NCI-H1105 treated with DMSO at 0.1 percent for 48 hours (cell line): ENCODE data around the gene WDR82.
A peak's percentile ranks its signal among the peaks of the same experiment; 100 is the strongest.

Experiments
- DNase-seq: peaks from one replicate; lab custom pipeline; 2025; lab: John Stamatoyannopoulos, UW

WDR82 gene

GRCh38 chr3:52256622-52257021 is 21.8 kb downstream of the WDR82 start:
- no peak for DNase-seq

- DNase-seq: no peak
Measured at GRCh38 chr3:52256159-52256558, 22.3 kb downstream of the WDR82 start.

DNA sequence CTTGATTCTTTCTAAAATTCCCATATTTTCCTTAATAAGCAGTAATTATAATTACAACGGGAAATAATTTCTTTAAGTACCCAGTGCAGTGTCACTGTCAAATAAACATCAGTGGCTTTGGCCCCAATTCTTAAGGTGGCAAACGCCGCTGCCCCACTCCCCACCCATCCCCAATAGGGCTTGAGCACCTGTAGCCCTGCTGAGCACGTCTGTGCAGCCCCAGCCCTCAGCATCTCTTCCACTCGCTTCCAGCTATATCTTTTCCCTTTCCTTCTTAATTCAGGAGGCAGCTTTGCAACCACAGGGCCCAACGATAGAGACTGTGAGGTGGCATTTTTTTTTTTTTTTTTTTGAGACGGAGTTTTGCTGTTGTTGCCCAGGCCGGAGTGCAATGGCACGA is 23.8 kb downstream of the WDR82 start:
- no peak for DNase-seq

- DNase-seq: no peak
Measured at GRCh38 chr3:52253314-52254304, 24.8 kb downstream of the WDR82 start.

GRCh38 chr3:52250122-52250521 is 28.3 kb downstream of the WDR82 start:
- DNase-seq: no peak

DNA sequence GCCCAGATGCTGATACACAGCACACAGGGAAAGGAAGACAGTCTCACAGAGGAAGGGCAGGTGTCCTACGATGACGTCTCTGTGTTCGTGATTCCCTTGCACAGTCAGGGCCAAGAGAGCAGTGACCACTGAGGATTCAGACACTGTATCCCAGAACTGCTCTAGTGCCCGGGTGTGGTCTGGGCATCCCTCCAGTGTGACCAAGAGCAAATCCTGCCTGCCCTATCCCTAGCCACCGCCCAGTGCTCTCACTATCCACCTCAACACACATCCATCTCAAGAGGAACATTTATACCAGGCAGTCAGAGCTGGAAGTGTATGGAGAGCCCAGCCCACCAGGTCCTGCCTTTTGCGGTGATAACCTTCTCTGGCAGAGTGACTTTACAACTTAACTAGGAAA is 28.8 kb downstream of the WDR82 start:
- no peak for DNase-seq

GRCh38 chr3:52248816-52249547 is 29.5 kb downstream of the WDR82 start:
- DNase-seq: peak; percentile 50

GRCh38 chr3:52248165-52248541 is 30.3 kb downstream of the WDR82 start:
- no peak for DNase-seq

DNA sequence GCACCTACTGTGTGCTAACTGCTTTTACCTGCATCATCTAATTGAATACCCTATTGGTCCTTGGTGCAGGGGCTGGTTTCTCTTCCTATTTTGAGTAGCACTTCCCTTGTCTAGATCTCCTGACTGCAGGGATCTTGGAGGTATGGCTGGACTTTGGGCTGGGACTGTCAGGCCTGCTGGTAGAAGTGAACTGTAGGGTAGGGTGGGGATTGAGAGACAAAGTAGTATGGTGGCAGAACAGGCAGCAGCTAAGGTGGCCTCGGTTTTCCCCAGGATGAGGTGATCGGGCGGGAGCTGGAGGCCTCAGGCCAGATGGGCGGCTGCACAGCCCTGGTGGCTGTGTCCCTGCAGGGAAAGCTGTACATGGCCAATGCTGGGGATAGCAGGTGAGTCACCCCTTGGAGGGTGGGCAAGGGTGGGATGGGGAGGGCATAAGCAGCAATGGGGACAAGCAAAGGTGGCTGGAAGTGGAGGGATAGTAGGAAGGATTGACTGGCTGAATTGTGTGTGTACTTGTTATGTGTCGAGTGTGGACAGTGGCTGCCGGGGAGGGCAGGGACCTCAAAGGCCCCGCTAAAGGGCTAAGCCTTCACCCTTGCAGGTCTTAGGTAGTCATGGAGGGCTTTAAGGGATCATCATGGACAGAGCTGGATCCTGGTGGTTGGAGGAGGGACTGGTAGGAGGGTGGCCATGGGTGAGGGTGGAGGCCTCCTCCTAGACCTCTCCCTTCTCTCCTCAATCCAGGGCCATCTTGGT is 30.9 kb downstream of the WDR82 start:
- no peak for DNase-seq

- no peak for DNase-seq
Measured at GRCh38 chr3:52246728-52247408, 31.6 kb downstream of the WDR82 start.

DNA sequence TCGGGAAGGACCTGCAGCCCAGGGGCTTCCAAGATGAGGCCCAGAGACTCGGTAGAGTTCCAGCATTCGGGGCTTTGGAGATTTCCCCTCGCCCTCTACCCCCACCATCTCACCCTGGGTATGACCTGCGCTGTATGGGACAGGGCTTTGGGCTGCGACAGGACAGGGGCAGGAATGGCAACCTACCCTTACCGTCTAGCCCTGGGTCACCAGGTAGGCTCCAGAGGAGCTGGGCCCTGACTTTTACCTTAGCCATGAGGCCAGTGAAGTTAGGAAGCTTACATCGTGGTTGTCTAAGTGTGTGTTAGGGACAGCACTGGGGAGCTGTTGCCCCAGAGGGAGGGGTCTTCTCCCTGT is 32.2 kb downstream of the WDR82 start:
- no peak for DNase-seq

DNA sequence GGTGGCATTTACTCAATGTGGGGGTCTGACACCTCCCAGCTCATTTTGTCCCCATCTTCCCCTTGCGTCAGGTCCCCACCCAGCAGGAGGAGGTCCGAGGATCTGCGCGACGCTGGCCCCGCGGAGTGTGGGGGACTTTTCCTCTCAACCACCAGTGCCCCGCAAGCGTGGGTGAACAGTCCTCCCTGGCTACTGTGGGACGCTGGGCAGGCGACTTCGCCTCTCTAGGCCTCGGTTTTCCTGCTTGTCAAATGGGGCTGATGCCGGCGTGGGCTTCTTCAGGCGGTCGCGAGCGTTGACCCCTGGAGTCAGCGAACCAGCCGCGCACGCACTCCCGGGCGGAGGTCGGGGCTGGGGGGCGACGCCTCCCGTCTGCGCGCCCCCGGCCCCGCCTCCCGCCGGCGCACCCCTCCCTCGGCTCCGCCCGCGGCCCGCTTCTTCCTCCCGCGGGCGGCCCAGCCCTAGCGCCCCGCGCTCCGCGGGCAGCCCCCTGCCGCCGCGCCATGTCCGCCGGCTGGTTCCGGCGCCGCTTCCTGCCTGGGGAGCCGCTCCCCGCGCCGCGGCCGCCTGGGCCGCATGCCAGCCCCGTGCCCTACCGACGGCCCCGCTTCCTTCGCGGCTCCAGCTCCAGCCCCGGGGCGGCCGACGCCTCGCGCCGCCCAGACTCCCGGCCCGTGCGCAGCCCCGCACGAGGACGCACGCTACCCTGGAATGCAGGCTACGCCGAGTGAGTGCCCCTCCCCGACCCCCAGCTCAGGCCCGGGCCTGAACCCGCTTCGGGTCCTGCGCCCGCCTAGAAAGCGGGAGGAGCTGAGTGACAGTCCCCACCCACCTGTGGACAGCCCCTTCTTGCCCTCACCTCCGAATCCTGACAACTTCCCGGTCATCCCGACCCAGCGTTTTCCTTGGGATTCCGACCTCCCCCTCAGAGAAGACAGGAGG is 32.9 kb downstream of the WDR82 start, which contains the start of gene PPM1M:
PPM1M (plus strand) TSS at position 438 of the 942 bp plus-strand sequence; CDS start at position 504, 66 bp downstream.
- DNase-seq: peak; percentile 19

DNA sequence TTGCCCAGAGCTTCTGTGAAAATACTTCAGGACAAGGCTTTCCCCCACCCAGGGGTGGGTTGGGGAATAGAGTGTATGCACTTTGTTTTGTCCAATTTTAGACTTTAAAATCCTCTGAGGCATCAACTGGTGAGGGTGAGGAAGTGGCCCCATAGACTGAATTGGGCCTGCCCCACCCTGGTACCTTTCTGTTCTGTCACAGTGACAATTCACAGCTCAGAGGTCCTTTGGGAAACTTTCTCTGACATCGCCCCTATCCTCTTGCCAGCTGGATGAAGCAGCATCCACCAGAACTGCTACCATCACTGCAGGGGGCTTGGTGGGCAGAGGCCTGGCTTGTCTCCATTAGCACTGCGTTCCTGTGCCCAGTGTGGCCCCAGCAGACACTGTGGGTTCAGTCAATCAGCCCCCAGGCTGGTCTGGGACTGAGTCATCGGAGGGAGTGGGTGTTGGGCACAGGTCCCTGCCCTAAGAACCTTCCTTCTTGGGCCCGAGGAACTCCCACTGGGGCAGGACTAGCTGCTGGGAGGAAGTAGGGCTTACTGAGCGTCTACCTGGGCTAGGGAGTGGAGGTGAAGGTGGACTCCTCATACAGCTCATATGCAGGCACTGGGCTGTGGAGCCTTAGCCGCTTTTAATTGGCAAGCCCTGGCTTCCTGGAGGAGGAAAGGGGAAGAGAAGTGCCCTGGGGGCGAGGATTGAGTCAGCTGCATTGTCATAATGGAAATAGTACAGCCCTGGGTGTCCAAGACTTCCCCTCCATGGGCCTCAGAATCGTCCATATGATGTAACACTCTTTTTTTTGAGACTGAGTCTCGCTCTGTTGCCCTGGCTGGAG is 34.4 kb downstream of the WDR82 start:
- no peak for DNase-seq

GRCh38 chr3:52242039-52242438 is 36.4 kb downstream of the WDR82 start:
- DNase-seq: no peak

DNA sequence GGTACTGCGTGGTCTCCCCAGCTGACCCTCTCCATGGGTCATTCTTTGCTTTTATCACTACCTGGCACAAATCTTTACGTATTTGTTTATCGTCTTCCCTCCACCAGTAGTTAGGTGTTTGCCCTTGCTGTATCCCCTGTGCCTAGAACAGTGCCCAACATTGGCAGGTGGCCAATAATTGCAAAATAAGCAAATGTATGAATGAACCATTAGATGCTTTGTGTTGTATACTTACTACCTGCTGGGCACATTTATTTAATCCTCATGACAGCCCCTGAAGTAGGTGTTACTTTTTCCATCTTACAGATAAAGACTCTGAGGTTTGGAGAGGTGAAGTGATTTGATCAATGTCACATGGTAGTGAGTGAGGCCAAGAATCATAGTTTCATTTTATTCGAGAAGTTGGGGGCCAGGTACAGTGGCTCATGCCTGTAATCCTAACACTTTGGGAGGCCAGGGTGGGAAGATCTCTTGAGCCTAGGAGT is 37.5 kb downstream of the WDR82 start:
- DNase-seq: no peak

DNA sequence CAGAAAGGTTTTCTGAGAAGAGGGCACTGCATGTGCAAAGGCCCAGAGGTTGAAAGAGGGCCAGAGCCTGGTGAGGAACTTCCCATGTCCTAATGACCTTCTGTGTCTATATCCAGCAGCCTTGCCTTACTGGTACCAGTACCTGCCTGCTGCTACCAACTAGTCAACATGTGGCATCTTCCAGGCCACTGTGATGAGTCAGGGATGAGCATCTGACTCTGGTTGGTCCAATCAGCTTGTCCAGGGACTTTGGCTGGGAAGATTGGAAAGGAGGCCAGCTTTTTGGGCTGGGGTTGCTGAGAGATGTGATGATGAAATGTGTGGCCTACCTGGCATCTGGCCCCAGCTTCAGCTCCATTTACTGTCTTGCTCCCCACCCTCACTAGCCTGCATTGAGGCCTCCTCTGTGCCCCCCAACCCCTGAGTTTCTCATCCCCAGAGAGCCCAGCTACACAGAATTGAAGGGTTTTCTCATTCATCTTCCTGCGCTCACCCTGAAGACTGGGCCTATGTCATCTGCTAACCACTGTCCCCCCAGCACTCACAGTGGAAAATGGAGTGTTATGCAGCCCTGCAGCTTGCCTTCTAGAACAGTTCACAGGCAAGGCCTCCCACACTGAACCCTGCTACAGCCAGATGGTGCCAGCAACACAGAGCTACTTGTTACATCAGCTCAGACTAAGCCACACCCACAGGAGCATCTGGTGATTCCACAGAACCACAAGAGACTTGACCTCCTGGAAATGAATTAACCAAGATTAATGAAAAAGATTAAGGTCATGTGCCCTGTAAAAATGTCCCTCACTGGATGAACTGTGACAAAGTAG is 38.2 kb downstream of the WDR82 start:
- DNase-seq: no peak

DNA sequence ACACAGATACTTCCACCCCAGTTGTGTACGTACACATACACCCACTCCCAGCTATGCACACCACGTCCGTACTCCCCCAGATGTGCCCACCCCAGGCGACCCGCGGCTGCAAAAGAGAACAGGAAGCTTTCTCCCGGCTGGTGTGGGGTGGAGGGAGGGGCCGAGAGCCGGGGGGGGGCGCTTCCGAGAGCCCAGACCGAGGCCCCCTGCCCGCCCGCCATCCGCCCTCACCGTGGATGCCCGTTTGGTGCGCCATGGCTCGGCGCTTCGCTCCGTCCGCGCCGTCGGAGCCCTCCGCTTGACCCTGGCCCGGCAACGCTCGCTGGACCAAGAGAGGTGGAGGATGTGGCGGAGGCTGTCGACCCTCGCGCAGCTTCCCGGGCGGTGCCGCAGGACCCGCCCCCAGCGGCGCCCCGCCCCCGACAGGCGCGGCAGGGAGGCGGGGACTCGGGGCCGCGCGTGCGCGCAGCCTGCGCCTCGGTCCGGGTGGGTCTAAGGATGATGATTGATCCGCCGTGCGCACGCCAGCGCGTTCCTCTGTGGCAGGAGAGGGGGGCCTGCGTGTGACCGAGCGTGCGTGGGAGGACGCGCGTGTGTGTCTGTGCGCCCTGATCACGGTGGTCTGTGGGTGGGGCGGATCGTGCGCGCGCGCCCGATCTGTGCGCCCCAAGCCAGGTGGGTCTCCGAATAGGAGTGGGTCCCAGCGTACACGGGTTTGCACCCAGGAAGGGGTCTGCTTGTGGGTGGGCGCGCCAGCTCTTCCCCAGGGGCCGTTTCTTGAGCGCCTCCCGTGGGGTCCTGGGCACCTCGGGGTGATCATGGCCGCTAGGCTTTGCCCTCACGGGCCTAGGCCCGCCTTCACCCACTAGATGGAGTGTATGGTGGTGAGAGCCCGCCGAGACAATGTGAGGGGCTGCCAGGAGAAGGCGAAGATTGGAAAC is 39.4 kb downstream of the WDR82 start, which contains the start of gene TWF2:
TWF2 (minus strand) TSS at position 398 of the 941 bp plus-strand sequence; CDS start at position 256, 142 bp downstream.
- DNase-seq: peak; percentile 55
